Measurements from ENCODE around the gene CDC16.

GRCh38 chr13:114234266-114234644 lies 442 bp upstream of the CDC16 start:
- TF ChIP-seq CTCF (IDR thresholded peaks at IDR 0.05) (no peak), POLR2A (IDR thresholded peaks at IDR 0.05) (no peak)

Data from Peyer's patch (tissue), 4 donors.